ENCODE data around the gene DHRS7C.

- no peak for TF ChIP-seq CTCF (conservative IDR thresholded peaks at IDR 0.05 in 1 of 2, IDR thresholded peaks at IDR 0.05 in 1 of 2; ENCODE audit: extremely low read depth in 1 of 2, insufficient read depth in 1 of 2, low read depth in 1 of 2, low read length in 2 of 2)
- no peak for TF ChIP-seq EZH2 (IDR thresholded peaks at IDR 0.05; ENCODE audit: borderline replicate concordance, low read length)
Measured at GRCh38 chr17:9763643-9764042, 27.7 kb downstream of the DHRS7C start.
